KMS-11 (cell line): ENCODE measurements around the gene NPTXR.

ENCODE experiments used
- H2AFZ ChIP-seq: fragments of 200-600 bp; sonication (generic); 2 replicates; pipeline ENCODE4 v1.6.1; 2016; ENCODE audit warnings: antibody characterized with exemption, mixed run types, low read depth
- H3K27ac ChIP-seq: fragments of 200-600 bp; sonication (generic); 2 replicates; pipeline ENCODE4 v1.6.1; 2016; ENCODE audit warnings: mild to moderate bottlenecking, mixed run types
- H3K27me3 ChIP-seq: fragments of 200-600 bp; sonication (generic); 2 replicates; pipeline ENCODE4 v1.6.1; 2017; ENCODE audit warnings: mild to moderate bottlenecking, low read depth, mixed run types, moderate library complexity; ENCODE audit not compliant: insufficient read depth
- H3K36me3 ChIP-seq: fragments of 200-600 bp; sonication (generic); 2 replicates; pipeline ENCODE4 v1.6.1; 2017; ENCODE audit warnings: mild to moderate bottlenecking, mixed run types; ENCODE audit not compliant: insufficient read depth
- H3K4me1 ChIP-seq: fragments of 200-600 bp; sonication (generic); 2 replicates; pipeline ENCODE4 v1.6.1; 2016; ENCODE audit warnings: mild to moderate bottlenecking, low read depth, mixed run types; ENCODE audit not compliant: poor library complexity, severe bottlenecking
- H3K4me2 ChIP-seq: fragments of 200-600 bp; sonication (generic); 2 replicates; pipeline ENCODE4 v1.7.0; 2016; ENCODE audit warnings: mild to moderate bottlenecking, mixed run types
- H3K4me3 ChIP-seq: fragments of 200-600 bp; sonication (generic); IDR thresholded peaks from 2 replicates; pipeline ENCODE4 v1.6.1; 2017; ENCODE audit warnings: low read depth, low read length, mixed read lengths; ENCODE audit not compliant: insufficient read depth
- H3K79me2 ChIP-seq: fragments of 200-600 bp; sonication (generic); 2 replicates; pipeline ENCODE4 v1.6.1; 2016; ENCODE audit warnings: low read depth, mixed run types; ENCODE audit not compliant: insufficient read depth
- H3K9ac ChIP-seq: fragments of 200-600 bp; sonication (generic); 2 replicates; pipeline ENCODE4 v1.6.1; 2016; ENCODE audit warnings: mild to moderate bottlenecking, mixed run types
- H4K20me1 ChIP-seq: fragments of 200-600 bp; sonication (generic); 2 replicates; pipeline ENCODE4 v1.6.1; 2016; ENCODE audit warnings: mild to moderate bottlenecking, mixed run types; ENCODE audit not compliant: insufficient read depth
- CTCF ChIP-seq: fragments of 200-600 bp; sonication (generic); conservative IDR thresholded peaks from 2 replicates; pipeline ENCODE4 v1.6.1; 2017; ENCODE audit warnings: low read depth, mild to moderate bottlenecking, antibody characterized with exemption, low read length, moderate library complexity, mixed read lengths

NPTXR gene

GRCh38 chr22:38841635-38842034 lies 2.2 kb downstream of the NPTXR start:
- Histone ChIP-seq H3K4me3 (no peak overlapping the region), H3K27me3 (peaks cover 90% of the 10 kb centered on the region), H4K20me1 (no peaks in the 10 kb centered on the region), H3K36me3 (no peaks in the 10 kb centered on the region), H2AFZ (no peak overlapping the region), H3K4me1 (peaks cover 3% of the 10 kb centered on the region), H3K9ac (no peak overlapping the region), H3K4me2 (no peak overlapping the region), H3K79me2 (no peaks in the 10 kb centered on the region), H3K27ac (no peak overlapping the region)
- no peak for TF ChIP-seq CTCF

- H3K4me3 ChIP-seq = no peak overlapping the region
- no peak overlapping the region for H3K9ac ChIP-seq
- H3K36me3 ChIP-seq = no peaks in the 10 kb centered on the region
- H3K27ac ChIP-seq = no peak overlapping the region
- no peak overlapping the region for H3K4me2 ChIP-seq
- no peaks in the 10 kb centered on the region for H4K20me1 ChIP-seq
- H3K27me3 ChIP-seq = peaks cover 90% of the 10 kb centered on the region
- no peak for TF ChIP-seq CTCF
- H2AFZ ChIP-seq = no peak overlapping the region
- H3K79me2 ChIP-seq = no peaks in the 10 kb centered on the region
- peaks cover 3% of the 10 kb centered on the region for H3K4me1 ChIP-seq
Observed at GRCh38 chr22:38841211-38841610, 2.6 kb downstream of the NPTXR start.

- H3K4me1 ChIP-seq = peaks cover 3% of the 10 kb centered on the region
- no peak overlapping the region for H3K4me2 ChIP-seq
- H4K20me1 ChIP-seq = no peaks in the 10 kb centered on the region
- no peaks in the 10 kb centered on the region for H3K36me3 ChIP-seq
- no peak overlapping the region for H2AFZ ChIP-seq
- no peak overlapping the region for H3K4me3 ChIP-seq
- H3K27me3 ChIP-seq = peaks cover 90% of the 10 kb centered on the region
- no peak overlapping the region for H3K9ac ChIP-seq
- H3K79me2 ChIP-seq = no peaks in the 10 kb centered on the region
- no peak for TF ChIP-seq CTCF
- no peak overlapping the region for H3K27ac ChIP-seq
Observed at GRCh38 chr22:38840129-38840528, 3.7 kb downstream of the NPTXR start.

- H3K79me2 ChIP-seq = no peaks in the 10 kb centered on the region
- peaks cover 90% of the 10 kb centered on the region for H3K27me3 ChIP-seq
- no peaks in the 10 kb centered on the region for H4K20me1 ChIP-seq
- no peak for TF ChIP-seq CTCF
- H3K4me3 ChIP-seq = no peak overlapping the region
- no peak overlapping the region for H3K9ac ChIP-seq
- H3K27ac ChIP-seq = no peak overlapping the region
- no peak overlapping the region for H2AFZ ChIP-seq
- peaks cover 3% of the 10 kb centered on the region for H3K4me1 ChIP-seq
- no peaks in the 10 kb centered on the region for H3K36me3 ChIP-seq
- H3K4me2 ChIP-seq = no peak overlapping the region
Observed at GRCh38 chr22:38839686-38840085, 4.1 kb downstream of the NPTXR start.

GRCh38 chr22:38837414-38837928 lies 6.4 kb downstream of the NPTXR start:
- no peak for TF ChIP-seq CTCF
- Histone ChIP-seq H3K4me2 (no peak overlapping the region), H3K9ac (no peak overlapping the region)

More at GRCh38 chr22:38837414-38837928, 6.4 kb downstream of the NPTXR start:
- no peak overlapping the region for H3K4me3 ChIP-seq
- H3K27me3 ChIP-seq = peaks cover 93% of the 10 kb centered on the region
- H2AFZ ChIP-seq = no peak overlapping the region
- no peaks in the 10 kb centered on the region for H3K79me2 ChIP-seq
- no peaks in the 10 kb centered on the region for H3K4me1 ChIP-seq
- no peaks in the 10 kb centered on the region for H4K20me1 ChIP-seq
- no peaks in the 10 kb centered on the region for H3K36me3 ChIP-seq
- no peak overlapping the region for H3K27ac ChIP-seq
